IPS DF 19.7 (cell line): ENCODE results near the gene LIPT2.

Experiments used
- DNase-seq: peaks from one replicate; pipeline ENCODE4 v3.0.0-alpha.2; 2013; ENCODE audit warnings: low read depth, low spot score

LIPT2 gene

GRCh38 chr11:74466916-74467885 is 26.3 kb downstream of the LIPT2 start, which contains the start of gene KCNE3:
Gene KCNE3 (minus strand): TSS chr11:74467549. CDS start chr11:74457563, 9,986 bp downstream.
- DNase-seq = no peak

GRCh38 chr11:74465291-74465708 is 28.2 kb downstream of the LIPT2 start:
- no peak for DNase-seq

- DNase-seq = no peak
These were observed 28.8 kb downstream of the LIPT2 start for GRCh38 chr11:74464746-74465145.

GRCh38 chr11:74463216-74463615 is 30.3 kb downstream of the LIPT2 start:
- no peak for DNase-seq

- no peak for DNase-seq
These were observed 30.9 kb downstream of the LIPT2 start for GRCh38 chr11:74462631-74463030.

GRCh38 chr11:74462009-74462408 is 31.5 kb downstream of the LIPT2 start:
- no peak for DNase-seq

- DNase-seq = no peak
These were observed 32.9 kb downstream of the LIPT2 start for GRCh38 chr11:74460481-74461154.

- no peak for DNase-seq
These were observed 33.5 kb downstream of the LIPT2 start for GRCh38 chr11:74460065-74460464.

GRCh38 chr11:74459584-74459983 is 33.9 kb downstream of the LIPT2 start:
- no peak for DNase-seq

GRCh38 chr11:74457356-74457755 is 36.2 kb downstream of the LIPT2 start:
- DNase-seq = no peak

- no peak for DNase-seq
These were observed 40.0 kb downstream of the LIPT2 start for GRCh38 chr11:74453373-74453975.

- no peak for DNase-seq
These were observed 41.2 kb downstream of the LIPT2 start for GRCh38 chr11:74452366-74452765.

- no peak for DNase-seq
These were observed 43.2 kb downstream of the LIPT2 start for GRCh38 chr11:74450318-74450717.

GRCh38 chr11:74449369-74449931 is 44.1 kb downstream of the LIPT2 start:
- no peak for DNase-seq

GRCh38 chr11:74447720-74448119 is 45.8 kb downstream of the LIPT2 start:
- DNase-seq = no peak

GRCh38 chr11:74446532-74446938 is 47.0 kb downstream of the LIPT2 start:
- no peak for DNase-seq

- no peak for DNase-seq
These were observed 49.2 kb downstream of the LIPT2 start for GRCh38 chr11:74444173-74444826.

GRCh38 chr11:74443071-74443864 is 50.3 kb downstream of the LIPT2 start:
- DNase-seq = no peak

GRCh38 chr11:74442636-74443035 is 50.9 kb downstream of the LIPT2 start:
- DNase-seq = no peak
